Bronchial epithelial cell (primary cell): ENCODE data around the gene PRPF31. TPM values are rescaled to one million over a fixed set of nuclear protein-coding genes. Genes with fewer than 3 reads are reported as not detected.
A peak's percentile ranks its signal among the peaks of the same experiment; 100 is the strongest.

Experiments
- DNase-seq: peaks from one replicate; pipeline ENCODE4 v3.0.0-alpha.2; 2010; ENCODE audit warnings: low read depth
- FAIRE-seq: peaks from 2 replicates; lab custom pipeline; 2011; peaks lifted over from hg19 to GRCh38; lab: Jason Lieb, UNC
- H3K27me3 ChIP-seq: 2 replicates; pipeline ENCODE4 v1.5.1; 2011; ENCODE audit warnings: low read length; ENCODE audit not compliant: control insufficient read depth, insufficient read depth
- H3K36me3 ChIP-seq: 2 replicates; pipeline ENCODE4 v1.5.1; 2011; ENCODE audit warnings: low read length; ENCODE audit not compliant: control insufficient read depth, insufficient read depth
- H3K4me3 ChIP-seq: 2 replicates; pipeline ENCODE4 v1.5.1; 2011; ENCODE audit warnings: mild to moderate bottlenecking, low read depth, low read length, control low read depth
- total RNA-seq: library from RNA; depleted of rRNA; stranded (reverse); fragments of >200 nt; gene quantifications from 2 replicates; pipeline ENCODE4 v1.2.1, GENCODE V29; 2014
- TF ChIP-seq, protein P1 (sequence below): IDR thresholded peaks from 2 replicates; pipeline ENCODE4 v1.5.1; 2011; ENCODE audit warnings: mild to moderate bottlenecking, moderate library complexity, low read length, control low read depth, inconsistent platforms; ENCODE audit not compliant: insufficient read depth, severe bottlenecking

Gene PRPF31
- total RNA-seq, 1 donor from 2014 or later: 47.1 TPM

- DNase-seq: no peak
Observed at GRCh38 chr19:54156490-54156889, 40.9 kb downstream of the PRPF31 start.

GRCh38 chr19:54156953-54157352 is 41.4 kb downstream of the PRPF31 start:
- TF ChIP-seq, protein P1, sequence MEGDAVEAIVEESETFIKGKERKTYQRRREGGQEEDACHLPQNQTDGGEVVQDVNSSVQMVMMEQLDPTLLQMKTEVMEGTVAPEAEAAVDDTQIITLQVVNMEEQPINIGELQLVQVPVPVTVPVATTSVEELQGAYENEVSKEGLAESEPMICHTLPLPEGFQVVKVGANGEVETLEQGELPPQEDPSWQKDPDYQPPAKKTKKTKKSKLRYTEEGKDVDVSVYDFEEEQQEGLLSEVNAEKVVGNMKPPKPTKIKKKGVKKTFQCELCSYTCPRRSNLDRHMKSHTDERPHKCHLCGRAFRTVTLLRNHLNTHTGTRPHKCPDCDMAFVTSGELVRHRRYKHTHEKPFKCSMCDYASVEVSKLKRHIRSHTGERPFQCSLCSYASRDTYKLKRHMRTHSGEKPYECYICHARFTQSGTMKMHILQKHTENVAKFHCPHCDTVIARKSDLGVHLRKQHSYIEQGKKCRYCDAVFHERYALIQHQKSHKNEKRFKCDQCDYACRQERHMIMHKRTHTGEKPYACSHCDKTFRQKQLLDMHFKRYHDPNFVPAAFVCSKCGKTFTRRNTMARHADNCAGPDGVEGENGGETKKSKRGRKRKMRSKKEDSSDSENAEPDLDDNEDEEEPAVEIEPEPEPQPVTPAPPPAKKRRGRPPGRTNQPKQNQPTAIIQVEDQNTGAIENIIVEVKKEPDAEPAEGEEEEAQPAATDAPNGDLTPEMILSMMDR: no peak
- no peak for DNase-seq
- FAIRE-seq: no peak
- H3K4me3 ChIP-seq: no peak overlapping the region
- H3K27me3 ChIP-seq: no peaks in the 10 kb centered on the region
- H3K36me3 ChIP-seq: peaks cover 36% of the 10 kb centered on the region

More at GRCh38 chr19:54156490-54156889, 40.9 kb downstream of the PRPF31 start:
- TF ChIP-seq, protein P1: no peak
- no peak overlapping the region for H3K4me3 ChIP-seq
- H3K36me3 ChIP-seq: peaks cover 40% of the 10 kb centered on the region
- no peaks in the 10 kb centered on the region for H3K27me3 ChIP-seq
- FAIRE-seq: no peak

DNA sequence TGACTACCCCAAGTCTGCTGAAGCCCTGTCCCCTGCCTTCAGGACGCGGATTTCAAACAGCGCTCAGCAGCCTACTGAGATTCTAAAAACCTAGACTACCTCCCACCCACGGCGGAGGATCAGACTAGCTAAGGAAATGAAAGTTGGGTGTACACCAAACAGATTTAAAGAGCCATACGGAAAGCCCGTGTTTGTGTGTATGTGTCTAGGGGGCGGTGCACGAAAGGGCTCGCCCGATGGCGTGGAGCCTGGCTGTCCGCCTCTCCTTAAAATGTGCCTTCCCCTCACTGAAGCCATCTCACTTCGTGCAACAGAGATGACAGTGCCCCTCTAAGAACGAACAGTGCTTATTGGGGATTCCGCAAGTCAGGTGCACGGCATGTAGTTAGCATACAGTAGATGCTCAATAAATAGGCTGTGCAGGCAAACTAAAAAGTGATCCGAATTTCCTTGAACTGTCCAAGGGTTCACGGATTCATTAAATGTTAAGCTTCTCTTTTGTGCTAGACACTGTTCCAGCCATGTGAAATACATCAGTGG is 43.3 kb downstream of the PRPF31 start:
- peaks cover 23% of the 10 kb centered on the region for H3K36me3 ChIP-seq
- H3K4me3 ChIP-seq: peak overlapping the region; percentile 70
- no peak for DNase-seq
- no peaks in the 10 kb centered on the region for H3K27me3 ChIP-seq
- no peak for FAIRE-seq
- TF ChIP-seq, protein P1: no peak

DNA sequence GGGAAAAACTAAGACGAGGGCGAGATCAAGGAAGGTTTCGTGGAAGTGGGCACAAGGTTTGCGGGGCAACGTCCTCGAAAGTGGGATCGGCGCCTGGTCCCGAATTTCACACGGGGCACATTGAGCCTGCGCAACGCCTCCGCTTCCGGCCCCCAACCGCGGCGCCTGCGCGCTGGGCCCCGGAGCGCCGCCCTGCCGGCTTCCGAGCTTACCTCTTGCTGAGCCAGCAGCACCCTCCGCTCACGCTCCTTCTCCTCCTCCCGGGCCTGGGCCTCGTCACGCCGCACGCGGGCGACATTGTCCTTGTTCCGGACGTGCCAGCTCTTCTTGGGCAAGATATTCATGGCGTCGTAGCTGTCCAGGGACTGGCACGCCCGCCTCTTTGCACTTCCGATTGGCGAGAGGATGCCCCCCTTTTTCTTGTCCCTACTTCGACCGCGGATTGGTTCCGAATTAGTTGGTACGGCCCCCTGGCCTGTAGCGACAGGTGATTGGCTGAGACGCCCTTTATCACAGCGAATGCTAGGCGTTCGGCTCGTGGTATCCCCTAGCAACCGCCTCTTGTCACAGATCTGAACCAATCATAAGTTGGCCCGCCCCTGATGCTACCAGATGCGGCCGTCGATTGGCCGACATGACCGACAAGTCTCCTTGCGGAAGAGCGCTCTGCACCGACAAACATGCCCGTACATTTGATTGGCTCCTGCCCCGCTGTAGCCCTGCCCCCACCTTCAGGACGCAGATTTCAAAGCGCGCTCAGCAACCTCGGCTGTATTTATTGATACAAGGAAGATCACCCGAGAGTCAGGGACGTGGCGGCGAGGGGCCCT is 44.0 kb downstream of the PRPF31 start, which contains the start of gene LENG1:
Gene LENG1 (minus strand): TSS at position 370 of the 830 bp plus-strand sequence. CDS start 26 bp downstream, at position 344.
- Histone ChIP-seq H3K27me3 (no peaks in the 10 kb centered on the region), H3K4me3 (peak within 1 kb of the TSS; percentile 70), H3K36me3 (peaks cover 21% of the 10 kb centered on the region)
- TF ChIP-seq, protein P1: peak; percentile 42
- DNase-seq (peak; percentile 99), FAIRE-seq (peak; percentile 87)

GRCh38 chr19:54160182-54160811 is 44.7 kb downstream of the PRPF31 start:
- TF ChIP-seq, protein P1: no peak
- H3K36me3 ChIP-seq: peaks cover 14% of the 10 kb centered on the region
- no peak for FAIRE-seq
- peak overlapping the region; percentile 47 for H3K4me3 ChIP-seq
- H3K27me3 ChIP-seq: no peaks in the 10 kb centered on the region
- DNase-seq: peak; percentile 20
